MM.1S (cell line): ENCODE data around the gene NUBP2.

Source experiments
- DNase-seq: peaks from one replicate; pipeline ENCODE4 v3.0.0-alpha.2; 2015
- H2AFZ ChIP-seq: fragments of 300-600 bp; sonication (generic); 2 replicates; pipeline ENCODE4 v1.6.0; 2016; ENCODE audit warnings: antibody characterized with exemption, low read length
- H3F3A ChIP-seq: fragments of 300-600 bp; sonication (generic); 2 replicates; pipeline ENCODE4 v1.6.1; 2016; ENCODE audit warnings: mild to moderate bottlenecking, antibody characterized with exemption, low read length, moderate library complexity, mixed read lengths; ENCODE audit not compliant: insufficient read depth
- H3K27ac ChIP-seq: fragments of 300-600 bp; sonication (generic); 2 replicates; pipeline ENCODE4 v1.5.1; 2016; ENCODE audit warnings: mild to moderate bottlenecking, low read length
- H3K27me3 ChIP-seq: fragments of 300-600 bp; sonication (generic); replicated peaks from 2 replicates; pipeline ENCODE4 v1.6.0; 2016; ENCODE audit warnings: low read length; ENCODE audit not compliant: insufficient read depth
- H3K36me3 ChIP-seq: fragments of 300-600 bp; sonication (generic); replicated peaks from 2 replicates; pipeline ENCODE4 v1.6.1; 2016; ENCODE audit warnings: mild to moderate bottlenecking, low read length, mixed read lengths; ENCODE audit not compliant: insufficient read depth
- H3K4me1 ChIP-seq: fragments of 300-600 bp; sonication (generic); 2 replicates; pipeline ENCODE4 v1.6.1; 2016; ENCODE audit warnings: low read length, mixed read lengths
- H3K4me2 ChIP-seq: fragments of 300-600 bp; sonication (generic); 2 replicates; pipeline ENCODE4 v1.6.0; 2016; ENCODE audit warnings: low read depth, low read length
- H3K4me3 ChIP-seq: fragments of 300-600 bp; sonication (generic); 2 replicates; pipeline ENCODE4 v1.5.1; 2016; ENCODE audit warnings: low read length, mixed read lengths
- H3K79me2 ChIP-seq: fragments of 300-600 bp; sonication (generic); 2 replicates; pipeline ENCODE4 v1.6.1; 2016; ENCODE audit warnings: mixed run types, low read length, mixed read lengths
- H3K9ac ChIP-seq: fragments of 300-600 bp; sonication (generic); 2 replicates; pipeline ENCODE4 v1.6.1; 2016; ENCODE audit warnings: low read length, mixed read lengths
- H3K9me2 ChIP-seq: fragments of 300-600 bp; sonication (generic); replicated peaks from 2 replicates; pipeline ENCODE4 v1.6.1; 2016; ENCODE audit warnings: mild to moderate bottlenecking, low read length, mixed read lengths; ENCODE audit not compliant: insufficient read depth
- H3K9me3 ChIP-seq: fragments of 300-600 bp; sonication (generic); replicated peaks from 2 replicates; pipeline ENCODE4 v1.6.1; 2016; ENCODE audit warnings: mild to moderate bottlenecking, low read length, mixed read lengths; ENCODE audit not compliant: insufficient read depth
- H4K20me1 ChIP-seq: fragments of 300-600 bp; sonication (generic); 2 replicates; pipeline ENCODE4 v1.6.1; 2016; ENCODE audit warnings: mild to moderate bottlenecking, low read length, moderate library complexity, mixed read lengths; ENCODE audit not compliant: insufficient read depth
- CTCF ChIP-seq: fragments of 300-600 bp; sonication (generic); IDR thresholded peaks from 2 replicates; pipeline ENCODE4 v1.5.1; 2016; ENCODE audit warnings: antibody characterized with exemption, low read length, mixed read lengths
- EZH2 ChIP-seq: fragments of 300-600 bp; sonication (generic); optimal IDR thresholded peaks from 2 replicates; pipeline ENCODE3; 2017; ENCODE audit warnings: low read depth, mild to moderate bottlenecking, antibody characterized with exemption, low read length, mixed read lengths
- EZH2phosphoT487 ChIP-seq: fragments of 300-600 bp; sonication (generic); IDR thresholded peaks from 2 replicates; pipeline ENCODE4 v1.6.1; 2018; ENCODE audit warnings: antibody characterized with exemption, low read length

NUBP2 gene

GRCh38 chr16:1769402-1770300 is 13.1 kb upstream of the NUBP2 start:
- no peak overlapping the region for H2AFZ ChIP-seq
- no peaks in the 10 kb centered on the region for H3K27me3 ChIP-seq
- H3K4me3 ChIP-seq, result no peak overlapping the region
- H3K9me3 ChIP-seq, result no peaks in the 10 kb centered on the region
- H3K4me2 ChIP-seq, result no peak overlapping the region
- no peaks in the 10 kb centered on the region for H4K20me1 ChIP-seq
- DNase-seq, result no peak
- no peaks in the 10 kb centered on the region for H3K36me3 ChIP-seq
- H3K9ac ChIP-seq, result no peak overlapping the region
- no peaks in the 10 kb centered on the region for H3K9me2 ChIP-seq
- peaks cover 34% of the 10 kb centered on the region for H3K79me2 ChIP-seq
- H3K27ac ChIP-seq, result no peak overlapping the region
- TF ChIP-seq EZH2 (no peak), EZH2phosphoT487 (no peak), CTCF (no peak)
- peaks cover 13% of the 10 kb centered on the region for H3F3A ChIP-seq
- 0 out of 2 replicates have a peak, but pooled peaks cover 3% of the 10 kb centered on the region for H3K4me1 ChIP-seq

- H3K4me3 ChIP-seq, result peak overlapping the region; percentile 96
- no peak for TF ChIP-seq CTCF
- no peak for TF ChIP-seq EZH2phosphoT487
- no peak for TF ChIP-seq EZH2
- no peaks in the 10 kb centered on the region for H4K20me1 ChIP-seq
- H3K9me3 ChIP-seq, result no peaks in the 10 kb centered on the region
- no peaks in the 10 kb centered on the region for H3K36me3 ChIP-seq
- DNase-seq, result no peak
- H3K27ac ChIP-seq, result no peak overlapping the region
- H3K79me2 ChIP-seq, result peaks cover 43% of the 10 kb centered on the region
- 0 out of 2 replicates have a peak, but pooled peaks cover 3% of the 10 kb centered on the region for H3K4me1 ChIP-seq
- no peaks in the 10 kb centered on the region for H3K9me2 ChIP-seq
- H3K9ac ChIP-seq, result peak overlapping the region; percentile 28; the same call in 1 of the 2 replicates
- H3F3A ChIP-seq, result peaks cover 13% of the 10 kb centered on the region
- H2AFZ ChIP-seq, result no peak overlapping the region
- H3K4me2 ChIP-seq, result peak overlapping the region; percentile 66; the same call in 1 of the 2 replicates
- H3K27me3 ChIP-seq, result no peaks in the 10 kb centered on the region
These were observed 12.2 kb upstream of the NUBP2 start for GRCh38 chr16:1770328-1771187.

- Histone ChIP-seq H3K27ac (peak within 1 kb of the TSS; percentile 90), H4K20me1 (no peaks in the 10 kb centered on the region), H3K9ac (peak within 1 kb of the TSS; percentile 98), H3K9me2 (no peaks in the 10 kb centered on the region), H3K4me2 (peak within 1 kb of the TSS; percentile 94), H3K79me2 (peaks cover 45% of the 10 kb centered on the region), H2AFZ (peak within 1 kb of the TSS; percentile 81), H3K27me3 (no peaks in the 10 kb centered on the region), H3F3A (peaks cover 13% of the 10 kb centered on the region), H3K4me3 (peak within 1 kb of the TSS; percentile 96), H3K36me3 (no peaks in the 10 kb centered on the region), H3K4me1 (0 out of 2 replicates have a peak, but pooled peaks cover 3% of the 10 kb centered on the region), H3K9me3 (no peaks in the 10 kb centered on the region)
- DNase-seq, result peak; percentile 69
- no peak for TF ChIP-seq EZH2
- no peak for TF ChIP-seq CTCF
- no peak for TF ChIP-seq EZH2phosphoT487
These were observed 11.4 kb upstream of the NUBP2 start, which contains the start of gene NME3 for GRCh38 chr16:1771188-1771863. TSS of gene NME3 (minus strand) at chr16:1771543. CDS start at chr16:1771534, 9 bp downstream.
